Stomach (tissue), 9 donors: ENCODE results near the gene SNRNP35. TPM values are rescaled to one million over a fixed set of nuclear protein-coding genes. Genes with fewer than 3 reads are reported as not detected.
A peak's percentile ranks its signal among the peaks of the same experiment; 100 is the strongest.
"Not testable (repeated sequence)": the region's sequence is repeated elsewhere in the genome, so short reads cannot be mapped to it uniquely, and the experiment has no call there.

Experiments
- DNase-seq, 2 donors: peaks; one replicate each; pipeline versions ENCODE4 v3.0.0 to v3.0.0-alpha.2; 2013 to 2019
- H3K27ac ChIP-seq, 5 donors: fragments of 200-600 bp in 4 of 5; sonication (generic) in 4 of 5; one replicate each; pipeline ENCODE4 v1.5.1; 2013 to 2019; ENCODE audit warnings: mild to moderate bottlenecking in 1 of 5, moderate library complexity in 1 of 5
- H3K27me3 ChIP-seq, 3 donors: fragments of 200-600 bp; sonication (generic); one replicate each; pipeline ENCODE4 v1.5.1; 2017 to 2019; ENCODE audit warnings: mixed run types in 1 of 3
- H3K36me3 ChIP-seq, 4 donors: fragments of 200-600 bp; sonication (generic); 1 replicate in 3 of 4; 2 replicates in 1 of 4; pipeline ENCODE4 v1.5.1; 2016 to 2019
- H3K4me1 ChIP-seq, 4 donors: fragments of 200-600 bp; sonication (generic); one replicate each; pipeline ENCODE4 v1.5.1; 2016 to 2019
- H3K4me3 ChIP-seq, 4 donors: fragments of 200-600 bp; sonication (generic) in 3 of 4; one replicate each; pipeline ENCODE4 v1.5.1; 2016 to 2019; ENCODE audit warnings: mild to moderate bottlenecking in 1 of 4
- H3K9me3 ChIP-seq, 4 donors: fragments of 200-600 bp; sonication (generic); one replicate each; pipeline ENCODE4 v1.5.1; 2016 to 2019
- EP300 ChIP-seq: sonication (generic); formaldehyde crosslinking; IDR thresholded peaks from one replicate; pipeline ENCODE4 v1.6.1; 2017; ENCODE audit warnings: antibody characterized with exemption
- POLR2A ChIP-seq, 4 donors: fragments of 450-650 bp; IDR thresholded peaks; one replicate each; pipeline ENCODE4 v1.6.1; 2016; ENCODE audit warnings: antibody characterized with exemption in 4 of 4, control low read depth in 2 of 4, mild to moderate bottlenecking in 1 of 4, moderate library complexity in 1 of 4
- POLR2AphosphoS5 ChIP-seq, 3 donors: sonication (generic); formaldehyde crosslinking; IDR thresholded peaks; one replicate each; pipeline ENCODE4 v1.6.1; 2016; ENCODE audit warnings: antibody characterized with exemption in 3 of 3
- WGBS, 5 donors: extraction: QIAGEN DNeasy Blood & Tissue Kit in 3 of 5; methylation state at CpG; one replicate each; pipeline versions ENCODE4 v1.1.5 to v1.1.7; 2013 to 2018; 5-methylcytosine and 5-hydroxymethylcytosine counted together
- intact Hi-C: fragments of 100-400 bp; cut with DNase I; formaldehyde crosslinking; loops from one replicate; pipeline ENCODE4 v1.15.1; 2023; ENCODE audit warnings: low total_unique reads
- polyA plus RNA-seq, 3 donors: library from polyadenylated mRNA; stranded (reverse); fragments of 200-250 nt; gene quantifications; one replicate each; pipeline ENCODE4 v1.2.3, GENCODE V29; 2013
- total RNA-seq, 5 donors: library from RNA; depleted of rRNA; stranded (reverse); fragments of >200 nt; gene quantifications; one replicate each; pipeline versions ENCODE4 v1.1.0 to v1.2.3, GENCODE V29; 2014 to 2016
- TF ChIP-seq, protein P1 (sequence below), 7 experiments: fragments of 450-650 bp in 4 of 7; fragments of 200-600 bp in 3 of 7; sonication (generic) in 3 of 7; IDR thresholded peaks; one replicate each; pipeline ENCODE4 v1.5.1; 2016 to 2019; ENCODE audit warnings: antibody characterized with exemption in 7 of 7, control low read depth in 2 of 7, mild to moderate bottlenecking in 1 of 7
- donor health status: healthy with polysubstance abuse.
- donor health status: Bipolar disorder and iron deficiency.
- donor health status: healthy.

Gene SNRNP35
- total and polyA plus RNA-seq, 8 donors, result 5.8 to 55.0 (median 31.4) TPM

DNA sequence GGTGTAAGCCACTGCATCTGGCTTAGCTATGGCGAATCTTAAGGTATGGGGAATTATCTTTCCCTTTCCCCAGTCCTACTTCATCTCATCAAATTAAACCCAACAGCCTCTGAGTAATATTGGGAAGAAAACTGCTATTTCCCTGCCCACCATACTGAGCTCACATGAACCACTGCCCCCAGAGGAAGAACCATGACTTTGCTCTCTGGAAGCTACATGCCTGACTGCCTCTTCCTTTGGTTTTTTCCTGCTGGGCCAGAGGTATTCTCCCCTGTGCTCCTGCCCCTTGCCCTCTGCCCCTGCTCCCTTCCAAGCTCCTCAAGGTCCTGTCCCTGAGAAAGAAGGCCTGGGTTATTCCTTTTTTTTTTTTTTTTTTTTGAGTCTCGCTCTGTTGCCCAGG, 36.6 kb upstream of the SNRNP35 start:
- H3K4me3 ChIP-seq, result no peak overlapping the region
- H3K27me3 ChIP-seq, result no peaks in the 10 kb centered on the region
- WGBS, 5 donors, result 92 to 100% (median 99%) methylated on average over 2 of the region's 2 CpGs
- intact Hi-C loops, result no loop called here
- TF ChIP-seq, protein P1, sequence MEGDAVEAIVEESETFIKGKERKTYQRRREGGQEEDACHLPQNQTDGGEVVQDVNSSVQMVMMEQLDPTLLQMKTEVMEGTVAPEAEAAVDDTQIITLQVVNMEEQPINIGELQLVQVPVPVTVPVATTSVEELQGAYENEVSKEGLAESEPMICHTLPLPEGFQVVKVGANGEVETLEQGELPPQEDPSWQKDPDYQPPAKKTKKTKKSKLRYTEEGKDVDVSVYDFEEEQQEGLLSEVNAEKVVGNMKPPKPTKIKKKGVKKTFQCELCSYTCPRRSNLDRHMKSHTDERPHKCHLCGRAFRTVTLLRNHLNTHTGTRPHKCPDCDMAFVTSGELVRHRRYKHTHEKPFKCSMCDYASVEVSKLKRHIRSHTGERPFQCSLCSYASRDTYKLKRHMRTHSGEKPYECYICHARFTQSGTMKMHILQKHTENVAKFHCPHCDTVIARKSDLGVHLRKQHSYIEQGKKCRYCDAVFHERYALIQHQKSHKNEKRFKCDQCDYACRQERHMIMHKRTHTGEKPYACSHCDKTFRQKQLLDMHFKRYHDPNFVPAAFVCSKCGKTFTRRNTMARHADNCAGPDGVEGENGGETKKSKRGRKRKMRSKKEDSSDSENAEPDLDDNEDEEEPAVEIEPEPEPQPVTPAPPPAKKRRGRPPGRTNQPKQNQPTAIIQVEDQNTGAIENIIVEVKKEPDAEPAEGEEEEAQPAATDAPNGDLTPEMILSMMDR (IDR thresholded peaks at IDR 0.05), result no peak
- TF ChIP-seq EP300, result no peak
- TF ChIP-seq POLR2AphosphoS5 (IDR thresholded peaks at IDR 0.05), result no peak
- TF ChIP-seq POLR2A (IDR thresholded peaks at IDR 0.05), result no peak
- no peak overlapping the region for H3K27ac ChIP-seq
- peaks cover 12 to 79% (median 77%) of the 10 kb centered on the region in 4 donors for H3K36me3 ChIP-seq
- no peaks in the 10 kb centered on the region for H3K9me3 ChIP-seq
- no peak for DNase-seq
- H3K4me1 ChIP-seq, result no peaks in the 10 kb centered on the region

DNA sequence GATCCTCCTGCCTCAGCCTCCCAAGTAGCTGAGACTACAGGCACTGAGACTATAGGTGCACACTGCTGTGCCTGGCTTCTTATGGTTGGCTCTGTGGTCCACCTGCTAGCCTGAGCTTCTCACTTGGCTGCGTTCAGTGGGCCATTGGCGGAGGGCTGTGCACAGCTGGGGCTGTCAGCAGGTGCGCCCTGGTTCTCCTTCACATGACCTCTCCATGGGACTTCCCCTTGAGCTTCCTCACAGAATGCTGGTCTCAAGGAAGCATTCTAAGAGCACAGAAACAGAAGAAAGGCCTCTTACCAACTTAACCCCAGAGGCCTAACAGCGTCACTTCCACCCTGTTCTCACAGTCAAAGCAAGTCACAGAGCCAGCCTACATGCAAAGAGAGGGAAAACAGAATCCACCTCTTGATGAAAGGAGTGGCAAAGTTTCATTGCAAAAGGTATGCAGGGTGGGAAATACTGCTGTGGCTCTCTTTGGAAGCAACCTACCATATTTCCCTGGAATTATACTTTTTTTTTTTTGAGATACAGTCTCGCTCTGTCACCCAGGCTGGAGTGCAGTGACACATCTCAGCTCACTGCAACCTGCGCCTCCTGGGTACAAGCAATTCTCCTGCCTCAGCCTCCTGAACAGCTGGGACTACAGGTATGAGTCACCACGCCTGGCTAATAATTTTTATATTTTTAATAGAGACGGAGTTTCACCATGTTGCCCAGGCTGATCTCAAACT, 30.7 kb upstream of the SNRNP35 start:
- H3K9me3 ChIP-seq, result no peaks in the 10 kb centered on the region
- peaks cover 0 to 11% (median 6%) of the 10 kb centered on the region in 4 donors for H3K4me1 ChIP-seq
- no peak overlapping the region for H3K4me3 ChIP-seq
- H3K27me3 ChIP-seq, result no peaks in the 10 kb centered on the region
- WGBS, 5 donors, result 82 to 91% (median 88%) methylated on average over 8 of the region's 8 CpGs
- peak in 1 of 2 donors; percentile 45 for DNase-seq
- H3K27ac ChIP-seq, result no peak overlapping the region
- TF ChIP-seq EP300, result no peak
- TF ChIP-seq POLR2A (IDR thresholded peaks at IDR 0.05), result no peak
- TF ChIP-seq POLR2AphosphoS5 (IDR thresholded peaks at IDR 0.05), result no peak
- TF ChIP-seq, protein P1 (IDR thresholded peaks at IDR 0.05), result no peak
- peaks cover 12 to 78% (median 71%) of the 10 kb centered on the region in 4 donors for H3K36me3 ChIP-seq
- intact Hi-C loops, result no loop called here

DNA sequence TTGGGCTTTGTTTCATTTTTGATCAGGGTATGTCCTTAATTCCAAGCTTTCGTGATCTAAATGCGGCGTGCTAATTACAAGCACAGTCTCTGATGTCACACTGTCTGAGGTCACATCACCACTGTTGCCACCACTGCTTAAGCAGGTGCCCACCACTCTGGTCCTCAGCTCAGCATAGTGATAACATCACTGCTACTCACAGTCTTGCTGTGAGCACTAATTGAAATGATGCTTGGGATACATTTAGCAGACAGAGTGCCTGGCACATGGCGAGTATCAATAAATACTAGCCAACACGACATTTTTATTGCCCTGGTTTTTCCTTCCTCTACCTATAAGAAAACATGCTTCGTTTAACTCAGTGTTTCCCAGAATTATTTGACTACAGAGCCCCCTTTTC, 29.3 kb upstream of the SNRNP35 start:
- WGBS, 5 donors, result 88 to 97% (median 93%) methylated on average over 6 of the region's 6 CpGs
- TF ChIP-seq POLR2A (IDR thresholded peaks at IDR 0.05) (no peak), POLR2AphosphoS5 (IDR thresholded peaks at IDR 0.05) (no peak), EP300 (no peak)
- TF ChIP-seq, protein P1 (IDR thresholded peaks at IDR 0.05), result no peak
- no peak overlapping the region for H3K4me3 ChIP-seq
- intact Hi-C loops, result no loop called here
- H3K27me3 ChIP-seq, result no peaks in the 10 kb centered on the region
- peaks cover 0 to 25% (median 16%) of the 10 kb centered on the region in 4 donors for H3K4me1 ChIP-seq
- H3K27ac ChIP-seq, result no peak overlapping the region
- DNase-seq, result no peak
- H3K9me3 ChIP-seq, result no peaks in the 10 kb centered on the region
- H3K36me3 ChIP-seq, result peaks cover 4 to 64% (median 57%) of the 10 kb centered on the region in 4 donors

DNA sequence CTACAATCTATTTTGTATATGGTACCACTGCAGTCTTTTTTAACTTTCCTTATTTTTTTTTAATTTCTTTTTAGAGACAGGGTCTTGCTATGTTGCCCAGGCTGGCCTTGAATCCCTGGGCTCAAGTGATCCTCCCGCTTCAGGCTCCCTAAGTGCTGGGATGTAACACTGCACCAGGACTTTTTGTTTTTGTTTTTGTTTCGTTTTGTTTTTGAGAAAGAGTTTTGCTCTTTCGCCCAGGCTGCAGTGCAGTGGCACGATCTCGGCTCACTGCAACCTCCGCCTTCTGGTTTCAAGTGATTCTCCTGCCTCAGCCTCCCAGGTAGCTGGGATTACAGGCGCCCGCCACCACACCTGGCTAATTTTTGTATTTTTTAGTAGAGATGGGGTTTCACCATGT, 28.8 kb upstream of the SNRNP35 start:
- H3K27me3 ChIP-seq, H3K27ac ChIP-seq, H3K9me3 ChIP-seq, DNase-seq, intact Hi-C loops, H3K4me3 ChIP-seq: not testable (repeated sequence)
- H3K4me1 ChIP-seq, result peaks cover 4 to 30% (median 21%) of the 10 kb centered on the region in 4 donors
- WGBS, 5 donors, result 95 to 98% (median 96%) methylated on average over 8 of the region's 8 CpGs
- H3K36me3 ChIP-seq, result peaks cover 4 to 62% (median 53%) of the 10 kb centered on the region in 4 donors

DNA sequence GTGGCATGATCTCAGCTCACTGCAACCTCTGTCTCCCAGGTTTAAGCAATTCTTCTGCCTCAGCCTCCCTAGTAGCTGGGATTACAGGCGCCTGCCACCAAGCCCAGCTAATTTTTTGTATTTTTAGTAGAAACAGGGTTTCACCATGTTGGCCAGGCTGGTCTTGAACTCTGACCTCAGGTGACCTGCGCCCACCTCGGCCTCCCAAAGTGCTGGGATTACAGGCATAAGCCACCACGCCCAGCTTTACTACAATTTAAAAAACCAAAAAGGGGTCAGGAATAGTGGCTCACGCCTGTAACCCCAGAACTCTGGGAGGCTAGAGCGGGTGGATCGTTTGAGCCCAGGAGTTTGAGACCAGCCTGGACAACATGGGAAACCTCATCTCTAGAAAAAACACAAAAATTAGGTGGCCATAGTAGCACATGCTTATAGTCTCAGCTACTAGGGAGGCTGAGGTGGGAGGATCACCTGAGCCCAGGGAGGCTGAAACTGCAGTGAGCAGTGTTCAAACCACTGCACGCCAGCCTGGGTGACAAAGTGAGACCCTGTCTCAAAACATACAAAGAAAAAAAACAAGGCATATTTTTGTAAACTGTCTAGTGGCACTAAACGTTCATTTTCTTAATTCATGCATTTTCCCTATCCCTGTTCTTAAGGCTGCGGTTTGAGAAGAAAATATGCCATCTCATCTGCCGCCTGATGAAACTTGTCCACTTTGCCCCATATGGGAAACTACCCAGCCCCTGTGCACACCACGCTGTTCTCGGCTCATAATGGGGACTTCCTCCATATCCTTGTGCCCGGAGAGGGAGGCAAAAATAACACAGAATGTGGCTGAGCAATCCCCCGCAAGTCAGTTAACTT, 25.8 kb upstream of the SNRNP35 start:
- H3K27me3 ChIP-seq, intact Hi-C loops, H3K9me3 ChIP-seq: not testable (repeated sequence)
- peak overlapping the region in 3 of 4 donors; percentile 1 to 94 (median 88) for H3K4me3 ChIP-seq
- DNase-seq, result peak in 1 of 2 donors; percentile 30
- WGBS, 5 donors, result 70 to 79% (median 78%) methylated on average over 15 of the region's 15 CpGs
- peak overlapping the region in 4 of 5 donors; percentile 21 to 90 (median 53) for H3K27ac ChIP-seq
- peaks cover 23 to 55% (median 45%) of the 10 kb centered on the region in 4 donors for H3K4me1 ChIP-seq
- peaks cover 4 to 43% (median 40%) of the 10 kb centered on the region in 4 donors for H3K36me3 ChIP-seq
